Caki2 (cell line): Measurements from ENCODE around the gene USP7. TPM values are rescaled to one million over a fixed set of nuclear protein-coding genes. Genes with fewer than 3 reads are reported as not detected.
"Not testable (repeated sequence)": the region's sequence is repeated elsewhere in the genome, so short reads cannot be mapped to it uniquely, and the experiment has no call there.

Experiments
- DNase-seq: peaks from one replicate; pipeline ENCODE4 v3.0.0-alpha.2; 2015; ENCODE audit warnings: low read depth
- in situ Hi-C: cut with HindIII; loops from 2 replicates; pipeline ENCODE4 v1.10.0; 2016; ENCODE audit warnings: low sequenced_read_pairs, low pct_unique_long_range_greater_than_20kb, mixed read lengths
- total RNA-seq: library from RNA; depleted of rRNA; stranded (reverse); fragments of >200 nt; shearing (Covaris generic); gene quantifications from 2 replicates; pipeline ENCODE4 v1.2.3, GENCODE V29; 2014; ENCODE audit warnings: low replicate concordance

The USP7 gene
- total RNA-seq, 1 experiment from 2014 or later, result 14.9 TPM

DNA sequence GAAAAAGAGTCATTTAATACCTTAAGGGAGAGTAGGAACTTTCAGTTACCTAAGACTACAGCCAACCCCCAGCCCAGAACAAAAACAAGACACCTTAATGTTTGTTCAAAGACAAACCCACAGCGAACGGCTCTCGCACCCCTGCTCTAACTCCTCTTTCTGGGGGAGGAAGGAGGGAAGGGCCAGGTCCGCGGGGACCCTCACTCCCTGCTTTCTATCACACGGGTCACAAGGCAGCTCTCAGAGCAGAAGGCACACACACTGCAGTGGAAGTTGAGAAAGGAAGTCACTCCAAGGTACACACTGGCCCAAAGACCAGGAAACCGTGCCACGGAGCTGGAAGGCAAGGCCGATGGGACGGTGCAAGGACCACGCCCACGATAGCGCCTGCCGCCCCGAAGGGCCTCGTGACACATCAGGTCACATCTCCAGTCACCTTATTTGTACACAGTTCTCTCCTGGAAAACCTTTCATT is 71.6 kb downstream of the USP7 start:
- no peak for DNase-seq
- in situ Hi-C loops, result no loop called here

DNA sequence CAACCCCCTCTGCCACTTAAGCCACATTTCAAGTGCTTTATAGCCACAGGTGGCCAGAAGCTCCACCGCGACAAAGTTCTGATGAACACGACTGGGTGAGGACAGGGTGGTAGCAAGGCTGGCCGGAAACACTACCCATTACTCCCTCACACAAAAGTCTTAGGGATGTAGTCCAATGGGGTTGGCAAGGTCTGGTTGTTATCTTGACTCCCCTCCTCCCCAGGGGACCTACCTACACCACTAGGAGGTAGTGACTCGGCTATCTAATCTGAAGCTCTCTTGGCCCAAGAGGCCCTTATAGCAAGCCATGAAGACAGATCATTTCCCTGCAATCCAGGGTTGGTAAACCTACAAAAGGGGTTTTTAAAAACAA is 73.2 kb downstream of the USP7 start:
- DNase-seq, result no peak
- in situ Hi-C loops, result no loop called here

DNA sequence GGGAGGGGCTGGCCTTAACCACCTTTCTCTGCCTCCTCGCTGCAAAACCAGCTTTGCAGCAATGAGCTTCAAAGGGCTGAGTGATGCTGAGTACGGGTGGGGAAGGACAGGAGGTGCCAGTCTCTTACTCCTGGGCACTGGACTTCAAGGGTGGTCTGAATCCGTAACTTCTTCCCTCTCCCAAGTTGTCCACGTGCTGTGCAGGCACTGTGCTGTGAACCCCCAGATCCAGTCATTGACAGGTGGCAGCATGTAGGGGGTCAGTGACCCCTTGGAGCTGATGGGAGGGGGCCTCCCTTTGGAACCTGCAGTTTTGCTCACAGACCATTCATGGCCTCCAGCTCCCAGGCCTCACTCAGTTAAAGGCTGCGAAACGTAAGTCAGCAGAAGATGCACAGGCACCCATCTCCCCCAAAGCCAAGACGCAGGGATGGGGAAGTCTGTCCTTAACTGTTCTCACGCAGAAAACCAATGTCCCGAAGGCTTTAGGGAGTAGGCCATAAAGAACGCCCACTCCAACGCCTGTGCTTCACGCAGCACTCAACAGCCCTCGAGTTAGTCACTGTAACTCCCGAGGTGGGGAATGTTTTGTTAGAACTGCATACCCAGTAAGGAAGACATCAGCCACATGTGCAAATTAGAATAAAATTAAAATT is 73.7 kb downstream of the USP7 start:
- in situ Hi-C loops, result no loop called here
- DNase-seq, result no peak

DNA sequence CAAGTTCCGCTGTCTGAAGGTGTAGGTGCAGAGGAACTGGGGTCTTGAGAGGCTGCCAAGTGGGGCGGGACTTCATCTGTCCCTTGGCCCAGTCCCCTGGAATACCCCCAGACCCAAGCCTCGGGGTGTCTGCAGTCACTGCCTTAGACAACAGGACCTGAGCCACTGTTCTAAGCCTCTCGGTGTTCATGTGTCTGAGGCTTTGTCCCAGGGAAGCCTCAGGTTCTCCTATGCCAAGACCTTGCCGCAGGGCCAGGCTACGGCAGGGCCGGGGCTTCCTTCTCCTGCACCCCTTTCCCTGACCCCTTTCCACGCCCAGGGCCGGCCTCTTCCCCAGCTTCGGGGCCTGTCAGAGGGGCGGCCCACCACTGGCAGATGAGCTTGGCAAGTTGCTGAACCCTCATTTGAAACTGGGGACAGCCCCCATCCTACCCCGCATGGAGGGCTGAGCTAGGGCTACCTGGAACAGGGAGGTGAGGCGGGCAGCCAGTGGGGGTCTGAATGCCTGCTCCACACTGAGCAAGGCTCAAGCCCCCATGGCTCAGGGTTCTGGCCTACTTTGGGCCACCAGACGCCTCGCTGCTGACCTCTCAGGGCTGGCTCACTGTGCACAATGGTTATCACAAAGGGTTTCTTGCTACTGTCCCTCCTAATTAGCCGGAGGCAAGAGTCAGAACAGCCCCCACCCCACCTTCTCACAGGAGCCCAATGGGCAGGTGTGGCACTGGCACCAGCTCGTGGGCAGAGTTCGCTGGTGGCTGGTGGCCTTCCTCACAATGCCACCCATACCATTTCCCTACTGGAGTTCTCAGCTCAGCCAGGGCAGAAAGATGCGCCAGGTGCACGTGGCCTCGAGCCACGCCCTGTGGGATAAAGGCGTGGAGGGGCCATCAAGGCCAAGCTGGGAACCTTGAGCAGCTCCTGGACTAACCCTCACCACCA is 74.5 kb downstream of the USP7 start:
- no peak for DNase-seq
- in situ Hi-C loops, result no loop called here

DNA sequence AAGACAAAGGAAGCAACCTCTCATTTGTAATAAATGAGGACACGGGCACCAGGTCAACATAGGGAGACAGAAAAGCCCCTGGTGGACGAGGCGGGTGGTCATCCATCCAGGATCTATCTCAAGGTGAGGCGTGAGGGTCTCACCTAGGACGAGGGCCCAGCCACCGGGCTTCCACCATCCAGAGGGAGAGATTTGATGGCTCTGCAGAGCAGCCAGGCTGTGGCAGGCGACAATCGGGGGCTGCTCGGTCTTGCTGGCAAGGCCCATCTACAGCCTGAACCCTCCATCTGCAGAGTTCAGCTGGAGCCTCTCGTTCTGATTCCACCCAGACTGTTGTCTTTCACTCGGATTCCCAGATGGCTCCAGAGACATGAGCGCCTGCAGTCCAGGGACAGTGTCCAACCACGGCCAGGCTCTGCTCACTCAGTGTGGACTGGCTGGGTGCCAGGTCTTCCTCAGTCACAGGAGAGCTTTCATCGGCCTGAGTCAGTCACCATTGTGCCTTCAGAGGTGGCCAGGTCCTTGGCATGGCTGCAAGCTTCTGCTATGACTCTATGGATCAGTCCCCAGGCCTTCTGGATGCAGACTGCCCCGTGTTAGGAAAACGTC is 75.7 kb downstream of the USP7 start:
- in situ Hi-C loops, result no loop called here
- peak; percentile 46 for DNase-seq

DNA sequence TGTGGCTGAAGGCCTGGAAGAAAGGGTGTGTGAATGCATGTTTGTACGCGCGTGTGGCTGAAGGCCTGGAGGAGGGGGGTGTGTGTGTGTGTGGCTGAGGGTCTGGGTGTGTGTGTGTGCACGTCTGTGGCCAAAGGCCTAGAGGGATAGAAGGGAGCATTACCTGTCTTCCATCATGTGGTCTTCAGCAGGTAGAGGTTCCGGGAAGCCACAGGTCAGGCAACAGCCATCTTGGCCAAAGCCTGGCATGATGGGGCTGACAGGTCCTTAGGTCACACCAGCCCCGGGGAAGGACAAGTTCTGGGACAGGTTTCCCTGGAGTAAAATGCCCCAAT is 76.3 kb downstream of the USP7 start:
- DNase-seq, result no peak
- in situ Hi-C loops, result no loop called here

DNA sequence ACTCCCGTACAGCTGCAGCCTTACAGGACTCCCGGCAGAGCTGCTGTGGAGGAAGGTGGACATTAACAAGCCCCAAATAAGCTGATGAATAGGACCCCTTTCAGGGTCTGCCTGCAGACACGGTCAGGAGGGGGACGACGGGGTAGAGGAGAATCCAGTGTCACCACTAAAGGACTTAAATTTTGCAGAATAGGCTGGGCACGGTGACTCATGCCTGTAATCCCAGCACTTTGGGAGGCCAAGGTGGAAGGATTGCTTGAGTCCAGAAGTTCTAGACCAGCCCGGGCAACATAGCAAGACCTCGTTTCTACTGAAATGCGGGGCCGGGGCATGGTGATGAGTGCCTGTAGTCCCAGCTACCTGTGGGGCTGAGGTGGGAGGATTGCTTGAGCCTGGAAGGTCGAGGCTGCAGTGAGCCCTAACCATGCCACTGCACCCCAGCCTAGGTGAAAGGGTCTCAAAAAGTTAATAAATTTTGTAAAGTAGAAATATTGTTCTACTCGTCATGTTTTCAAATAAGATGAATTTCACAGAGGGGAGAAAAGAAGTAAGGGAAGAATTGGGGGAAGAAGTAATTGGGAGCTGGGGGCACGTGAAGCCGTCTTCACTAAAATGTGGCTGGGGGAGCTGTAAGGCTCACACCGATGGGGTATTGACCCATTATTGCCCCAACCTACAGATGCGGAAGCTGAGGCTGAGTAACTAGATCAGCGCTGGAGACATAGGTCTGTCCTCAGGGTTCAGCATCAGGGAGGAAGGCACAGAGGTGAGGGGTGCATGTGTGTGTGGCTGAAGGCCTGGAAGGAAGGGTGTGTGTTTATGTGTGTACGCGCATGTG is 76.9 kb downstream of the USP7 start:
- in situ Hi-C loops, result no loop called here
- no peak for DNase-seq

DNA sequence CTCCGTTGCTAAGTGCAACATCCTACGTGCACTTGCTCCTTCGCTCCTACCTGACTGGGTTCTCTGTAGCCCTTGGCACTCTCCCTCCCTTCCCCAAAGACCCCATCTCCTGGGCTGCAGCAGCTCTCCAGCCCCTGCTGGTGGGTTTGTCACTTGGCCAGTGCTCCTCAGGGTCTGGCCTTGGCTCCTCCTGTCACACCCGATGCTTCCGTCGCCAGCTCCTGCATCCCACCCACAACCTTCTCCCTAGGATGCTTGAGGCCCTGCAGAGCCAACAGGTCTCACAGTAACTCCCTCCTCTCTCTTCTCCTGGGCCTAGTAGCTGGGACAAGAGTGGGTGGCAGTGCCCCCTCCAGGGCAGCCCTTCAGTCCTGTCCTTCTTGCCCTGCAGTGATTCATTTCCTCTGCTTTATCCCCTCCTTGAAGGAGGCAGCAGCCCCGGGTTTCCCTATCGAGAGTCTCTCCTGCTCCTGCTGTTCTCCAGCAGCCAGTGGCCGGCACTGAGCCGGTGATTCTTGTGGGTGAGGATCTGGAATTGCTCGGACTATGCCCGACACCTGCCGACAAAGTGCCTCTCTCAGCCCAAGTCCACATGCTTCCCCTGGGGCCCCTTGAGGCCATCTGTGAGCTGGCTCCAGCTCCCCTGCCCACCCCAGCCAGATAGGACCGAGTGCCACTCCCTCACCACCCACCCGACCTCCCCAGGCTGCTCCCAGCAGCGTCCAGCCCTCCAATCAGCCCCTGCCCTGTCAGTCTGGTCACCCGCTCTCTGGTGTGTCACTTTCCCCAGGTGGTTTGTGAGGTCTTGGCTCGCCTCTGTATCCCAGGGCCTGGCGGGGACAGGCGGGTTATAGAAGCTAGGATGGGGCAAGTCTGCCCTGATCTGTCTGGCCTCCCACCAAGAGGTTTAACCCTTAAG is 77.8 kb downstream of the USP7 start:
- in situ Hi-C loops, result no loop called here
- no peak for DNase-seq

DNA sequence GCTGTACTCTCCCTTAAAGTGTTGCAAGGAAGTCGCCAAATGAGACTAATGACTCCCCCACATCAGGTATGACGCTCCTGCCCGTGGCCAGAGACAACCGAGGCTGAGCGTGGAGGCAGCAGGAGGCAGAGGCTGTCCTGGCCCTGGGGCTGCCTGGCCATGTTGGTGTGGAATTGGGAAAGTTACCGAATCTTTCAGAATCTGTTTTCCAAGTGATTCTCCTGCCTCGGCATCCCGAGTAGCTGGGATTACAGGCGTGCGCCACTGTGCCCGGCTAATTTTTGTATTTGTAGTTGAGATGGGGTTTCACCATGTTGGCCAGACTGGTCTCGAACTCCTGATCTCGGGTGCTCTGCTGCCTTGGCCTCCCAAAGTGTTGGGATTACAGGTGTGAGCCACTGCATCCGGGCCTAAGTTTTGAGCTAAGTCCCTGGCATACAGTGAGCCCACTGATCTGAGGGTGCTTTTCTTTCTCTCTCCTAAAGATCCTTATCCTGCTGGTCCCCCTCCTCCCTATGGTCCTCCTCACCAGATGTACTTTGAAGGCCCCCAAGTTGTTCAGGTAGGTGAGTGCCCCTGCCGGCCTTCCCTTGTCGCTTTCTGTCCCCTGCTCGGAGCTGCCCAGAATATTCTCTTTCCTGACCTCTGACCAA is 80.9 kb downstream of the USP7 start:
- in situ Hi-C loops, result no loop called here
- no peak for DNase-seq

DNA sequence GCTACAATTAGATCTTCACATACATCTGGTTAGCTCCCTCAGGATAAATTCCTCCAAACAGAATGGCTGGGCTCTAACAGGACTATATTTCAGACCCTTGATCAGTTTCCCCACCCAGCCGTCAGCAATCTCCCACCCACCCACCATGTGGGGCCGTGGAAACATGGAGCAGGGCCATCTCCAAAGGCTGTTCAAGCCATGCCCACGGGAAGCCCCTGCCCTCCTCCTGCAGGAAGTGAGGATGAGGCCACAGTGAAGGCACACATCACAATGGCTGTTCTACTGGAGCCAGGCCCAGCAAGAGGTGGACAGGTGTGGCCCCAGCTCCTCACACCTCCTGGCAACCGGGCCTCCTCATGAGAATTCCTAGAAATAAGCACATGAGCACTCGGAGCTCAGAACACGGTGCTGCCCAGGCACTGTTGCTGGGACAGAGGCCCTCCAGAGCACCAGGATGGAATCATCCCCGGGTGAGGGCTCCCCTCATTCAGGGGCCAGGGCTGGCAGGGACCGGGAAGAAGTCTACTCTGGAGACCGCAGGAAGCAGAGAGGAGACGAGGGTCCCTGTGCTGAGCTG is 81.6 kb downstream of the USP7 start, which contains the start of gene LITAFD:
LITAFD (plus strand) TSS at position 311 of the 577 bp plus-strand sequence. CDS start 2,005 bp downstream, outside the sequence.
- in situ Hi-C loops, result no loop called here

DNA sequence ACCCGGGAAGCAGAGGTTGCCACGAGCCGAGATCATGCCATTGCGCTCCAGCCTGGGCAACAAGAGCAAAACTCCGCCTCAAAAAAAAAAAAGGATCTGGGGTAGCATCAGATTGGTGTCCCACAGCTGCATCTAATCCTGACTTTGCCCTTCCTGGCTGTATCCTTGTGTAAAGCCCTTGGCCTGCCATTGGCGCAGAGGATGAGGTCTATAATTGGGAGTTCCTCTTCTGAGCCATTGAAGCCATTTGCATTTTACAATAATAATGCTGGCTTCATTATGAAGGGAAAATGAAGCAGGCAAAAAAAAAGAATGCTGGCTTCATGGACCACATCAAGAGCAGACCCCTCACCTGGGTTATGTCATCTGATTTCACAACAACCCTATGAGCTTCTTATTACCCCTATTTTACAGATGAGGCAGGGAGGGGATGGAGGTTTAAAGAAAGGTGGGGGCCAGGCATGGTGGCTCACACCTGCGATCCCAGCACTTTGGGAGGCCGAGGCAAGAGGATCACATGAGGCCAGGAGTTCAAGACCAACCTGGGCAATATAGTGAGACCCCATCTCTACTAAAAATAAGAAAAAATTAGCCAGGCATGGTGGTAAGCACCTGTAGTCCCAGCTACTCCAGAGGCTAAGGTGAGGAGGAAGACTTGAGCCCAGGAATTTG is 82.7 kb downstream of the USP7 start:
- in situ Hi-C loops, result no loop called here
- no peak for DNase-seq

More for the DNA sequence above, 81.6 kb downstream of the USP7 start, which contains the start of gene LITAFD:
- no peak for DNase-seq

DNA sequence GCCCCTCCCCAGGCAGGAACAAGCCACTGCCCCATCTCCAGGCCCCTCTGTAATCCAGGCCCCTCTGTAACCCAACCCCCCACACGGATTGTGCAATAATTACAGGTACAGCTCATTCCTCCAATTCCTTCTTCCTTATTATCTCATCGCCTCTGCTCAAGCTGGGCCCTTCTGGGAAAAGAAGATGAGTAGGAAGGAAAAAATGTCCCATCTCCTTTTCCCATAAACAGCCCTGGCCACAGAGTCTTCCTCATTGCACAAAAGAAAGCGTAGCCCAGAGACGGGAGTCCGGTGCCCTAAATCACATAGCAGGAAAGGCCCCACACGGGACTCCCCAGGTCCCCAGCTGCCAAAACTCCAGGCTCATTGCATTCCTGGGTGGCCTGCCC is 85.2 kb downstream of the USP7 start:
- in situ Hi-C loops, result no loop called here
- no peak for DNase-seq

DNA sequence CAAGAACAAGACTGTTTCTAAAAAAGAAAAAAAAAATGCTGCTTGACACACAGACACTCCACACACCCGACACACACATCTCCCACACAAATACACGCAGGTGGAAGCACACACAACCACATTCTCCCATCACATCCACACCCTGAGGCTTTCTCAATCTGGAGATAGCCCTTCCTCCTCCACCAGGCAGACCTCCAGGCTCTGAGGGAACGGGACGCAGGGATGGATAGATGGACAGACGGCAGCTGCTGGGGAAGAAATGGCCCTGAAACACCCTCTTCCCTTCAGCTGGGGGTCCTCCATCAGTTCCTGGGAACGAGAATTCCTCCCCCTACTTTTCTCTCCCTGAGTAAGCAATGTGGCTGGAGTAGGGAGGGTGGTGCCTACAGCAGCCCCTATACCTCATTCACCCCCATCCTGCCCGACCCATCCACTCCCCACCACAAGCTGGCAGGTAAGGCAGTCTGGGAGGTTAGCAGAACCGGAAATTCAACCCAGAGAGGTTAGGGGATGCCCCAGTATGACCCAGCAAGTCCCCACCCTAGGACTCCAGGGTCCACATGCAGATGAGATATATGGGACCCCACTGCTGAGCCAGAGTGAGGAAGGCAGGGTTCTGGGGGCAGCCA is 85.7 kb downstream of the USP7 start:
- in situ Hi-C loops, result no loop called here
- DNase-seq, result no peak

DNA sequence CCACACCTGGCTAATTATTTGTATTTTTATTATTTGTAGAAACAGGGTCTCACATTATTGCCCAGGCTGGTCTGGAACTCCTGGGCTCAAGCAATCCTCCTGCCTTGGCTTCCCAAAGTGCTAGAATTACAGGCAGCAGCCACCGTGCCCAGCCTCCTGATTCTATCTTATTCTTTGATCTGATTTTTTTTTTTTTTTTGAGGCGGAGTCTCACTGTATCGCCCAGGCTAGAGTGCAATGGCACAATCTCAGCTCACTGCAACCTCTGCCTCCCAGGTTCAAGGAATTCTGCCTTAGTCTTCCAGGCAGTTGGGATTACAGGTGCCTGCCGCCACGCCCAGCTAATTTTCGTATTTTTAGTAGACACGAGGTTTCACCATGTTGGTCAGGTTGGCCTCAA is 88.4 kb downstream of the USP7 start:
- in situ Hi-C loops, DNase-seq: not testable (repeated sequence)

DNA sequence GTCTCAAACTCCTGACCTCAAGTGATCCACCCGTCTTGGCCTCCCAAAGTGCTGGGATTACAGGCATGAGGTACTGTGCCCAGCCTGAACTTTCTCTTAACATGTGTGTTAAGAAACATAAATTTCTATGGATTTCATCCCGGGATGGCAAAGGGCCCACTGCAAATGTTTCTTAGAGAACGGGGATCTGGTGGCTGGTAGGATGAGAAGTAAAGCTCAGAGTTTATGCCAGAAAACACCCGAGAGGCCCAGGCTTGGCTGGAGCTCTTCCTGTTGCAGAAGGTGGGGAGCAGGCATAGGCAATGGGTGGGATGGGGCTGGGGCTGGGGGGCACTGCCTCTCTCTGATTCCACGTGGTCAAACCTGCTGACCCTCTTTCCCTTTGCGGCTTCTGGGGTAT is 89.3 kb downstream of the USP7 start:
- in situ Hi-C loops, result no loop called here
- DNase-seq, result no peak

DNA sequence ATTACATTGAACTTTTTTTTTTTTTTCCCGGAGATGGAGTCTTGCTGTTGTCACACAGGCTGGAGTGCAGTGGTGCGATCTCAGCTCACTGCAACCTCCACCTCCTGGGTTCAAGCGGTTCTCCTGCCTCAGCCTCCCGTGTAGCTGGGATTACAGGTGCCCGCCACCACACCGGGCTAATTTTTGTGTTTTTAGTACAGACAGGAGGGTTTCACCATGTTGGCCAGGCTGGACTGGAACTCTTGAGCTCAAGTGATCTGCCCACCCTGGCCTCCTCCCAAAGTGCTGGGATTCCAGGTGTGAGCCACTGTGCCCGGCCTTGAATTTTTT is 89.9 kb downstream of the USP7 start:
- in situ Hi-C loops, DNase-seq: not testable (repeated sequence)
